ENCODE data around the gene FAF1.
A peak's percentile ranks its signal among the peaks of the same experiment; 100 is the strongest.

FAF1 gene

DNA sequence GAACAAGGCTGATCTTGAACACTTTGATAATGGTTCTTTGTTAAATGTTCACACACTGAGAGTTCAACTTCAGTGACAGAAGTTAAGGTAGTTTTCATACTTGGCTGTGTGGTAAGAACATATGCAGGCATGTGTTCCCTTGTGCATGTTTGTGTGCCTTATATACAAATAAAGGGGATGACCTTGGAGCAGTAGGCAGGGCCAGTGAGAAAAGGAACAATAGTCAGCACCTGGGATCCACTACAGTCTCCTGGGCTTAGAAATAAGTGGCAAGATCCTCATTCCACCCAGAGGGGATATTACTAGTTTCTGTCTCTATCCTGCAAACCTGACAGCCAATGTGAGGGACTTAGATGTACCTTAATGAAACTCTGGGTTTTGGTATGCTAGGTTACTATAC lies 486.6 kb downstream of the FAF1 start:
- no peak for DNase-seq

DNA sequence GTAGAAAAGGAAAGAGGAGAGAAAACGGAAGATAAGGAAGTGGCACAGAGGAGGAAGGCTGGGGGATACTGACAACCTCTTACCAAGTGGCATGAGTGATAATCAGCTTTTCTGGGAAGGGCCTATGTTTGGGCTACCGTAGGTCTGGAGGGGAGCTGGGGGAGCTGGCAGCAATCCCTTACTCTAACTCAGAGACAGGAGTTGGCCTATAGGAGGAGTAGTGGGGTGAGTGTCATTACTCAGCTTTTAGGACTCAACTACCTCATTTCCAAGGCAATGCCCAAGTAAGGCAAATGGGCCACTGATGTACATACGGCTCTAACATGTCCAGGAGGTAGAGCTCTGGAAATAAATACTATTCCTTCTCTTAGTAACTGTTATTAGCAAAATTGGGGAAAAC lies 488.1 kb downstream of the FAF1 start:
- no peak for DNase-seq

DNA sequence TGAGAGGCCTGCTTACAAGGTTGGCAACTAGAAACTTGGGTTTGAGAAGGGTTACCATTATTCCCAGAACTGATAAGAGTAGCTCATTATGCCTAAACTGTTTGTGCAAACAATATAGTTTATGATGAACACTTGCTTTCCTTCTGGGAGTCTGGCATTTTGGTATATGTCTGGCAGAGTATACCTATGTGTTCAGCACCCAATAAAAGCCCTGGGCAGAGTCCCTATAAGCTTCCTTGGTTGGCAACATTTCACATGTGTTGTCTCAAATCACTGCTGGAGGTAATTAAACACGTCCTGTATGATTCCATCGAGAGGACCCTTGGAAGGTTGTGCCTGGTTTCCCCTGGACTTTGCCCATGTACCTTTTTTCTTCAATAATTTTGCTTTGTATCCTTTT lies 497.1 kb downstream of the FAF1 start:
- DNase-seq: no peak

DNA sequence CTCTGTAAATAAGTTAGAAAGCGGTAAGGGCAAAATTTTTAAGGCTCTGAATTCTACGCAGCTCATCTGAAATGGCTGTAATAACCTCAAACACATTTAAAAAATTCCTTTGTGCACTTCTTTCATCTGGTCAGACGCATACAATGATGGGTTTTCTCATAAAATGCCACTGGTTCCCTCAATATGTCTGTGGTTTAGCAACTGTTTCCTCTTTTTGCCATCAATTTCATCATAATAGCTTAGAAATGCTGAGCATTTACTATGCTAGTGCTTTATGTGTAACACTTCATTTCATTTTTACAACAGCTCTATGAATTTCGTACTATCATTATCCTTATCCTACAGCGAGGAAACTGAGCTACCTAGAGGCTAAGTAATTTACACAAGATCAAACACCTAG lies 501.6 kb downstream of the FAF1 start:
- DNase-seq: no peak

DNA sequence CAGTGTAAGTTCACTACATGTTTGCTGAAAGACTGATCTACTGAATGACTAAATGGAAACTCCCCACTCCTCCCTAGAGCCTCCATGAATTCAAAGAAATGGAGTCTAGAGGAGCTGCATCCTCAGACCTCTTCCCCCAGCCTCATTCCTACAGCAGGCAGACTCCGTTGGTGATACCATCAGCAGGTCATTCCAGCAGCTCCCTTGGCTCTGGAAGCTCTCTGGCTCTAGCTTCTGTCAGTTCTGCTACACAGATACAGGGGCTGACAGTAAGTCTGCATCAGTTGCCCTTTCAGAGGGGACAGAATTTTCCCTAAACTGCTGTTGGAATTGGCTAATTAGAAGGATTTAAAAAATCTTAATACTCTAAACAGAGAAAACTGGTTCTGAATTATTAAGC lies 505.2 kb downstream of the FAF1 start:
- no peak for DNase-seq

DNA sequence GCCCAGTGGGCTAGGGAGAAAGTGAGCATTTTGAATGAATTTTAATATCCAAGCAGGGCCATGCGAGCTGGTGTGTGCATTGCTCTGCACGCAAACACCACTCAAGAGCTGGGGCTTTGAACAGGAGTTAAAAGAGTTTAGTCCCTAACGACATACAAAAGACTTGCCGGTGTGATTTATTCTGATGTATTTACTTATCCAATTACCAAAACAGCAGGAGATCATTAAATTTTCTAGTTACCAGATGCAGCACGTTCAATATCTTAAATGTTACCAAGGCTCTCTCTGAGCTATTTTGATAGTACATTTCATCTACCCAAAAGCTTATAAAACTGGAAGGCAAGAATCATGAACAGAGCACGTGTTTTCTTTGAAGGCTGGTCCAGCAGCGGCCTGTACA lies 506.8 kb downstream of the FAF1 start:
- DNase-seq: no peak

DNA sequence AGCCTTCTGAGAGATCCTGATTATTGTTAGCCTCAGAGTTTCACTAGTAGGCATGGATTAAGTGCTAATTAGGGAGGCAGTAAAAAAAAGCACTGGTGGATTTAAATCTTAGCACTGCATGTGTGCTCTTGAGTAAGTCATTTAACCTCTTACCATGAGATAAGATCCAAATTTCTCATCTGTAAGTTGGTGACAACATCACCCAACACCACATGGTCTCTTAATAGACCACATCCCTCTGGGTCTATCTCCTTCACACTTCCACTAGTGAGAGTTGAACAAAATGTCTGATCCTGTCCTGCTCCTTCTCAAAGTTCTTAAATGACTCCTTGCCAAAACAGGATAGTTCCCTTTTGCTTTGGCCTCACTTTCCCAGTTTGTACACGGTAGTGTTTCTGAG lies 507.4 kb downstream of the FAF1 start:
- no peak for DNase-seq

DNA sequence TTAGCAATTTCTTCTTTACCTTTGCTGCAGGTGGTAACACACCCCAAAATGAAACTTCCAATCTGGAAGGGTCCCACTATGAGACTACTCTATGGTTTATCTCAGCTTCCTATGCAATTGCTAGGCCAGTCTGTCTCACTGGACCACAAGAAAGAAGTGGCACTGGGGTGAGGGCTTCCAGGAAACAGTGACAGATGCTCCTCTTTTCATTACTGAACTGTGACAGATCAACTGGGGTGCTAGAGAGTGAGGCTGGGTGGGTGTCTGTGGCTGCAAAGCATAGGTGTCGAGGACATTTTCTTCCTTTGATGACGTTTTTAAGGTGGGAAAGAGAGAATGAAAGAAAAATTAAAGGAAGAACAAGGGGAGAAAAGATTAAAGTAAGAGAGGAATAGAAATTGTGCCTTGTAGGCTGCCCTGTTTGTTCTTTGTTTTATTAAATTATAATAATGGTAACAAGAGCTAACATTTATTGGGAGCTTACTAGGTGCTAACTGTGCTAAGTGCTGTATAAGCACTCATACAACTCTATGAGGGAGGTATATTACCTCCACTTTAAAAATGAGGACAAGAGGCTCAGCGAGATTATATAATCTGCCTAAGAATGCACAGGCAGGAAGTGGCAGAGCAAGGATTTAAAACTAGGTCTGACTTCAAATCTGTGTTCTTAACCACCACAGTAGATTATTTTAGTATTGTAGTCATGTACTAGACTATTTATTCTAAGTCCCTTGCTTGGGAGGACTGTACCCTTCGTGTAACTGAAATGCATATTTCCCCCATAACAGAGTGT lies 509.0 kb downstream of the FAF1 start:
- DNase-seq: no peak

DNA sequence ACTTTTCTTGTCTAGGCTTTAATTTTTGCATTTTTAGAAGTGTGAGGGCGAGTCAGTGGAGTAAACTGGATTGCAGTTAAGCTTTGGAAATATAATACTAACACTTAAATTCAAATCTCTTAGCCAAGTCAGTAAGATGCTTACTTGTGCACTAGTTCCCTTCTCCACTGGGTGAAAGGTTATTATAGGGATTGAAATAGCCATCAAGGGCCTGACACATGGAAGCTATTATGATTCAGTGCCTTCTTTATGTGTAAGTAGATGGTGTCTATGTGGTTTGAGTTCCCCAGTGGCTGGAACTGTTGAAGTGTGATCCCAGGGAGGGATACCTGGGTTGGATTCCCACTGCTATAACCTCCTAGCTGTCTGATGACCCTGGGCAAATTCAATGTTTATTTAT lies 512.1 kb downstream of the FAF1 start:
- DNase-seq: no peak

DNA sequence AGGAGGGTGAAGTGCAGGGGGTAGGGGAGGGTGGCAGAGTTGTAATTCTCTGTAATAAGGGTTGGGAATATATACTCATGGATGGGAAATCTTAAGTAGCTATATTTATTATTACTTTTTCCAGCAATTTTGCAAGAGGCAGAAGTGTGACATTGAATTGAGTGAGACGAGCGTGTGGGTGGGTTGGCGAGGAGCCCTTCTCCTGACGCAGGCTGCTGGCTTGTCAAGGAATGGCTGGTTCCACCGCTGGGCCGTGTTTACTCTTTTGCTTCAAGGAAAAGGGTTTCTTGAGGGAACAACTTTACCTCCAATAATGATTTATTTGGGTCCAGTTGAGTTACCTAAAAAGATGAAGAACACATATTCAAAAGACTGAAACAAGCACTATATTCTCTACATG lies 518.9 kb downstream of the FAF1 start:
- DNase-seq: no peak

DNA sequence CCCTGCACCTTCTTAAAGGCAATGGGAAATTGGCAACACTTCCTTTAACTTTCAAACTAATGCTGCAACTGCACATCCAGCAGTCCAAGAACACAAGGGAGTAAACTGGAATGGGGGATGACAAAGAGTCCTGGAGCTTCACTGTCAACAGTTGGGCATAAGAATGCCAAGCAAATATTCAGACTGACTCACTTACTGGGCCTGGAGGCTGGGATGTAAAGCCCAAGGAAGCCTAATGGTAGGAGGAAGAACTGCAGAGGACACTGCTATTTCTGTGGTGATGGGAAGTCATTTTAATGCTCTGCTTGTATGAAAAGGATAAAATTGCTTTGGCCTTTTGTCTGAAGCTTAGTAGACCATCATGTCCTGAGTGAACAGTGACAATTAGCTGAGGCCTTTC lies 521.1 kb downstream of the FAF1 start:
- peak; percentile 26 for DNase-seq

DNA sequence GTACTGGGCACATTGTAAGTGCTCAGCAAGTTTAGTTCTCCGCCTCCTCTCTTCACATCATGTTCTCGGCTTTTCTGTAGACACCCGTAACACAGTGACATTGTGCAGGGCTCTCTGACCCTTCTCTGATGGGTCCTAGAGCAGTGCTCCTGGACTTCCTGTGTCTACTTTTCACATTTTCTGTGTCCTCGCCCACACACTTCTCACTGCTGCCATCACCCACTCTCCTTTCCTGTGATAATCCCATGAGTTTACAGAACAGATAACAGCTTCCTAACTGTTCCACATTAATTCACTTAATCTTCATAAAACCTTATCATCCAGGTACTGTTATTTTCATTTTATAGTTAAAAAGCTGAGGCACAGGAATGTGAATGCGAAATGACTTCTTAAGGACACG lies 523.6 kb downstream of the FAF1 start:
- DNase-seq: no peak

DNA sequence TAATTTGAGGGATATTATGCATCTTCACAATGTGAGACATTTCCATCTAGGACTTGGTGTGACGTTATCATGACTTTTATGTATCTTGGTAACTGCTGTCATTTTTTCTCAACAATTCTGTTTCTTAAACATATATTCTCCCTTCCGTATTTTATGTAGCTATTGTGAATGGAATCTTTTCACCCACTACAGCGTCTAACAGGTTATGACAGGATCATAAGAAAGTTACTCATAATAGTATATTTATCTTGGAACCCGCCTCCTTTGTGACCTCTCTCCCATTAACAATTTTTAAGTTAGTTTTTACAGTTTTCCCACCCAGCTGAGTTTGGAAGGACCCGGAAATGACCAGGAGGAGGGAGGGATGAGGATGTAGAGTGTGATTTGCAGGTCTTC lies 530.1 kb downstream of the FAF1 start:
- no peak for DNase-seq

DNA sequence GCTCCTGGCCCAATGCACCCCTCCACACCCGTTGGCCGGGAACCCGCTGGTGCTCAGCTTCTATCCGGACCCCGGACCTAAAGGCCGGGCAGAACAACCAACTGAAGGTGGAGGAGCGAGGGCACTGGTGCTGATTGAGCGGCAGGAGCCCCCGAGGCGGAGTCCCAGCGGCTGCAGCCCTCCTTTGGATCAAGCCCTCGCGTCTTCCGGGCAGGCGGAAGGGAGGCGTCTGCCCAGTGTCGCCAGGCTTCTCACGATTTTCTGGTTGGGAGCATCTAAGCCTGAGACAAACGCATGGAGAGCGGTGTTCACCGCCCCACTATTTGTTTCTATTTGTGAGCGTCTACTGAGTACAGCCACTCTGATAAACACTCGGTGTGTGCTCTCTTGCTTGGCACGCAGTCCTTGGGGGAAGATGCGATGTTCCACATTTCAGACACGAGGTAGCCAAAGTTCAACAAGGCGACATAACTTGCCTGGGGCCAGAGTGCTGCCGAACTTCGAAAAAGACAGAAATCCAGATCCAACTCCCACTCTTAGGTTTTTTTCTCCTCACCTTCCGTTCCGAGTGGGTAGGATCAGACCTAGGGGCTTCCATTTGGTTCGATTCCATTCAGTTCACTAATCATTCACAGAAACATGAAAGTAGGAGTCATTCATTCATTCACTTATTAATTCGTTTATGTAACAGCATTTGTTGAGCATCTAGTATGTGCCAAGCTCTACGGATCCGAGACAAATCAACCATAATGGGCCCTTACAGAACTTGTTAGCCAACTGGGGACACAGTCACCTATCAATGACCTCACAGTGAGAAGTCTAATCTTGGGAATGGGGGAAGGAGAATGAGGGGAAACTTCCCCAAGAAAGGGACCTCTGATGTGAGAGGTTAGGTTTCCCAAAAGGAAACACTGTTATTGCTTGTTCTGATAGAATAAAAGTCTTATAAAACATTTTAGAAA lies 532.0 kb downstream of the FAF1 start:
- no peak for DNase-seq

DNA sequence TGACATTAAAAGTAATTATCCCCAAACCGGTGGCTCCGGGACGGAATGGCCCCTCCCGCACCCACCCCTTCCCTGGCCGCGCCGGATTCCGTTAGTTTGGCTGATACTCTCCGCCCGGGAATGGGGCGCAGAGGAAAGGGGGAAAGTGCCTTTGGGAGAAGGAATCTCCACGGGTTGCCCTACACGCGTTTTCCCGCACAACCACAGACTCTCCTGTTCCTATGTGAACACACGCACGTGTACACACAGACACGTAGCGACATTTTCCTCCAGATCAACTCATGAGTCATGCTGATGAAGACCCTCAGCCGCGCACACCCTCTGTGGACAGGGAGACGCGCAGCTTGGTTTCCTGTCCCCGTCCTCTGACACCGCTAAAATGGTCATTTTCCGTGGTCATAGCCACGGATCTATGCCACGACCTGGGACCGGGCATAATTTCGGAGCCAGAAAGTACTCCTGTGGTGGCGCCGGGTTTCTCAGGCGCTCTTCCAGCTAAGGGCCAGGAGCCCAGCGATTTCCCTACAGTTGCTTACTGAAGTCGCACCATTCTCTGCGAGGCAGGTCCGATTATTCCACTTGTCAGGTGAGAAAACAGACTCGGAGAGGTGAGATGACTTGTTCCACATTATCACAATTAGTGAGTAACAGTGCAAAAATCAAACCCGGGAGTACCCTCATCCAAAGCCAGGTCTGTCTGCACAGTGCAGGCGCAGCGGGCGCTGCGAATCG lies 532.8 kb downstream of the FAF1 start:
- no peak for DNase-seq

DNA sequence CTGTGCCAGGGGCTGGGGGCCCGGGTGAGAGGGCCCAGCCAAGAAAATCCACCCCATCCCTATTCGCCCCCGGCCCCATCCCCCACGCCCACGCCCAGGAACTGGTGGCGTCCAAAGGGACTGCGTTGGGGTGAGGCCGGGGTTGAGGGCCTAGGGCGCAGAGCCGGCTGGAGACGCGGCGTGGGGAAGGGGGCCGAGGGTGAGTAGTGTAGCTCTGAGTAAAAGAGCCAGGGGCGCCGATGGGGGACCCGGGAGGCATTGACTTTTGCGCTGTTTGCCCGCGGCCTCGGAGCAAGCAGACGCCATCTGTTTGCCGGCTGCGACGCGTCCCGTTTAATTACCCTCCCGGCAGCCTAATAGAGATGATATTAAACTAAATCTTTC lies 533.4 kb downstream of the FAF1 start:
- DNase-seq: no peak

DNA sequence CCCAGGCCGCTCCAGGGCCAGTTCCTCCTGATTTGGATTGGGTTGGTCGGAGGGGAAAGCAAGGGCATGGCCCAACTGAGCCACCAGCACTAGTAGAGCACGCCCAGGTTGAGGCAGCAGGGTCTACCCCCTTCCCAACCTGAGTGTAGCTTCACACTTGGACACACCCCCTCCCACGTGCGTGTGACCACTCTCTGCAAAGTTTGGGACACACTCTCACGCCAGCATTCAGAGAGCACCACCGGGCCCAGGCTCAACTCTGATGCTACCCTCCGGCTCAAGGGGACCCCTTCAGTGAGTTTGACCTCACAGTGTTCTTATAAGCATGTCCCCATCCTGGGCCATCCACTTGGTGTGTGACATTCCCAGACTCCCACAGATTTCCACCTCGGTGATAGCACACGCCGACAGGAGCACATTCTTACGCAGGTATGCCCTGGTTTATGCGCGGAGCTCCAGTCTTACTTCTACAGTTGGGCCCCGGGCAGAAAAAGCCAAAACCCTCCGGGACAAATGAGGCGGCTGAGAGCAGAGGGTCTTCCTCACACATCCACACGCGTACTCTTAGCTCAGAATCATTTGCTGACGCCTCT lies 533.9 kb downstream of the FAF1 start:
- DNase-seq: no peak

DNA sequence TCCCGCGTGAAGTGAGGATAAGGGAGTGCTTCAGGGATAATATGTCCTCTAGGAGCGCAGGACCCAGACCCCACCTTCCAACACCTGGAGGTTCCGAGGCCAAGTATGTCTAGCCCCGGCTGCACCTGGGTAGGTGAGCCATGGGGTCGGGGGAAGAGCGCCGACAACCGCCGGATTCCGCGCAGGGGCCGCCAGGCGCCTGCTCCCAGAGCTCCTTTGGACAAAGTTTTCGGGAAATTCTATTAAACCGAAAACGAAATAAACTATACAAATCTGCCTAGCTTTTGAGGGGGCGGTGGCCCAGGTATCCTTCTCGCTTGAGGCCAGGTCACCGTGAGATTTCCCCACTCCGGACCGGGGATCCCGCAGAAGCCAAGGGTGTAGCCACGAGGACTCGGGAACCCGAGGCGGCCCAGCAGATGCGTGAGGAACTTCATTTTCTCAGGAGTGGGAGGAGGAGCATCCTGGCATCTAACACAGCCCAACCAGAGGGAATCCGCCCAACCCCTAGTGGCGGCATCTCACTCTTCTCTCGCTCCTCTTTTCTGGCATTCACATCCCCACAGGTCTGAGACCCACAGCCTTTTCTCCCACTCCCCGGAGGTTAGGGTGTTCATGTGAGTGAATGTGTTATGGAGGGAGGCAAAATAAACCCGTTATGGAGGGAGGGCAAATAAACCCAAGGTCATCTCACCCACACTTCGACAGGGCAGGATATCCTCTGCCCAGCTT lies 534.5 kb downstream of the FAF1 start:
- peak; percentile 42 for DNase-seq

DNA sequence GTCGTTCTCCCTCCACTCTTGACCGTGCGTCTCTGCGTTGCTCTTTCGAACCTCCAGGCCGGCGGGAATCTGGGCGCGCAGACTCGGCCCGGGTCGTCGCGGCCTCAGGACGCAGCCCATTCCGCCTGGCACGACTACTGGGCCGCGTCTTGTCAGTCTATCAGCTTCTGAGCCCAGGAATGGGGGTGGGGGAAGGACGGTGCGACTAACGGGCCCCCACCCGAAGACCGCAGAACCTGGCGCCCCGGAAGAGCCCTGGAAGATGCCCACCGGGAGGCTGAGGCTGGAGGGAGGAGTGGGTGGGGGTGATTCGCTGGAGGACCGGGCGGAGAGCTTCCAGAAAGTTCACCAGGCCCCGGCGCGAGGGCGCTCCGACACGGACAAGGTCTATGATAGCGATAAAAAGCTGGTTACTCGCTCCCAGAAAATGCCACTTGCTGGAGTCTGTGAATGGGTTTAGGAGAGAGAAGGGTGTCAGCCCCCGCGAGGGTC lies 535.1 kb downstream of the FAF1 start:
- no peak for DNase-seq

DNA sequence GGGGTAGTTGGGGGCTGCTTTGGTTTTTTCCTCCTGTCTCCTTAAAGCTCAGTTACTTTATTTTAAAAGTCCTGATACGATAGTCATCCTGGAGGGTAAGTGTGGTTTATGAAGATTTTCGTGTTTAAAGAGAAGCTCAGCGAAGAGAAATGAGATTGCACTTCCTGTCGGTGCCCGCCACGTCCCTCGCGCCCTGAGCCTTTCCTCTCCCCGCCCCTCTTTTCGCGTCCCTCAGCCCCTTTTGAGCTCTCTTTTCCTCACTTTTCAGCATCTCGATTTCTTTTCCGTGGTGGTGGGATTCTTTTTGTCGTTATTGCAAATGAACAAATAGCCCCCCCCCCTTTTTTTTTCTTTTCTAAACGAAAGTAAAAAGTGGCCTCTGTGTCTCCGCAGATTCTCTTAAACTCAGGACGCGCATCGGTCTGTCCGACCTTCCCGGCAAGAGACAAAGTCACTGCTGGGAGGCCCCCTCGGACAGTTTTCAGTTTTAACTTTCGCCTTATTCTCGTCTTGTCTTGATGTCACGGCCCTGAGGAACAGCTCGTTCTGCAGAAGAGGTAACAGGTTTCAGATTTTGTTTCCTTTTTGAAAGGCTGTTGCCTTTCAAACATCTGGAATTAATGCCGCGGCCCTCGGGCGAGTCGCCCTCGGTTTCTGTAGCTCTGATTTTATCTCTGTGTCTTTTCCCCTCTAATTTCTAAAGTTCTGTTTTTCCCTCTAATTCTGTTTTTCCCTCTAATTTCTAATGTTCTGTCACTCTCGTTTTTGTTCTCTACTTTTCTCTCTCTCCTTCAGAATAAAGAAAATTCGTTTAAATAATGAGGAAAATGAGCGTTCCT lies 535.8 kb downstream of the FAF1 start:
- DNase-seq: no peak

DNA sequence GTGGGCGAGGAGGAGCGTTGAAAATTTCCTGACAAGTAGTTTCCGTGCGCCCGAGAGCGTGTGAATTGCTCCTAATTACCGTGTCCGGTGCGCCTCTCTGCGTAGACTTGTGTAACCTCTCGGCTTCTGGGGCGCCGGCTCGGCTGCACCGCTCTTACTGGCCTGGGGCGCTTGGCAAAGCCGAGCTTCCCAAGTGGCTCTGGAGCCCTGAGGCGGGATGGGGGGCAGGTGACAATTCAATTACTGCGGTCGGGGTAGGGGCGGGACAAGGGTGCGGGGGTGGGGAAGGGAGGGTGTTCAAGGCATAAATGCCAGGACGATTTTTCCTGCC lies 536.4 kb downstream of the FAF1 start:
- DNase-seq: no peak

Measured in HCEC 1CT (cell line).